Body of pancreas (tissue), 4 donors: ENCODE results near the gene PKP4.

ENCODE experiments used
- POLR2A ChIP-seq, 3 donors: fragments of 450-650 bp; IDR thresholded peaks; one replicate each; pipeline ENCODE4 v1.6.1; 2016; ENCODE audit warnings: antibody characterized with exemption in 3 of 3, mild to moderate bottlenecking in 2 of 3
- TF ChIP-seq, protein P1 (sequence below), 7 experiments: fragments of 450-650 bp in 4 of 7; fragments of 200-600 bp in 3 of 7; sonication (generic) in 3 of 7; IDR thresholded peaks; one replicate each; pipeline ENCODE4 v1.5.1; 2016 to 2019; ENCODE audit warnings: antibody characterized with exemption in 7 of 7

DNA sequence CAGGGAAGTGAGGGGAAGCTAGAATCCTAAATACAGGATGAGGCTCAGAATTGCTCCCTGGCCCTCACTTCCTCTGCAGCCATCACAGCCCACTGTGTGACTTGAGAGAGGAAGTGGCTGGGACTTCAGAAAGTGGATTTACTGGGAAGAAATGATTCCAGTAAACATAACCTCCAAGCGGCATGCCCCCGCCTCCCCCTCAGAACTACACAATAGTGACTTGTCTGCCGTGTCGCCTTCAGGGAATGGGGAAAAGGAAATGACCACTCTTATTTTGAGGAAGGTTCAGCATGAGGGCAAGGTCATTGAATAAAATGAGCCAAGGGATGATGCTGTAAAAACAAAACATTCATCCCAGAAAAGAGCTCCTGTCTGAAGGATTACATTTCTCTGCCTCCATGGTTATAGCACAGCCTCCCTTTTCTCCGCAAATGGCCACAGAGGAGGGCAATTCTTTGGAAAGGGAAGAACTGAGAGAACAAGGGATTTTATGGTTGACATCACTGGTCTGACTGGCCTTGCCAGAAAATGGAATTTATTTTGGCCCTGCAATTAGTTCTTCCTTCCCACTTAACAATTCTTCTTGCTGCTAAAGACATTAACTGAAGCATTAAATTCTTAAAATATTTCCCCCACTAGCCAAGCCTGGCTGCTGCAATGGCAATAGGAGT is 259.5 kb downstream of the PKP4 start:
- TF ChIP-seq, protein P1, sequence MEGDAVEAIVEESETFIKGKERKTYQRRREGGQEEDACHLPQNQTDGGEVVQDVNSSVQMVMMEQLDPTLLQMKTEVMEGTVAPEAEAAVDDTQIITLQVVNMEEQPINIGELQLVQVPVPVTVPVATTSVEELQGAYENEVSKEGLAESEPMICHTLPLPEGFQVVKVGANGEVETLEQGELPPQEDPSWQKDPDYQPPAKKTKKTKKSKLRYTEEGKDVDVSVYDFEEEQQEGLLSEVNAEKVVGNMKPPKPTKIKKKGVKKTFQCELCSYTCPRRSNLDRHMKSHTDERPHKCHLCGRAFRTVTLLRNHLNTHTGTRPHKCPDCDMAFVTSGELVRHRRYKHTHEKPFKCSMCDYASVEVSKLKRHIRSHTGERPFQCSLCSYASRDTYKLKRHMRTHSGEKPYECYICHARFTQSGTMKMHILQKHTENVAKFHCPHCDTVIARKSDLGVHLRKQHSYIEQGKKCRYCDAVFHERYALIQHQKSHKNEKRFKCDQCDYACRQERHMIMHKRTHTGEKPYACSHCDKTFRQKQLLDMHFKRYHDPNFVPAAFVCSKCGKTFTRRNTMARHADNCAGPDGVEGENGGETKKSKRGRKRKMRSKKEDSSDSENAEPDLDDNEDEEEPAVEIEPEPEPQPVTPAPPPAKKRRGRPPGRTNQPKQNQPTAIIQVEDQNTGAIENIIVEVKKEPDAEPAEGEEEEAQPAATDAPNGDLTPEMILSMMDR (IDR thresholded peaks at IDR 0.05): no peak
- no peak for TF ChIP-seq POLR2A (IDR thresholded peaks at IDR 0.05)
